GM13977 (cell line): Measurements from ENCODE around the gene RASD1.
"Not testable (repeated sequence)": the region's sequence is repeated elsewhere in the genome, so short reads cannot be mapped to it uniquely, and the experiment has no call there.

ENCODE experiments used
- DNase-seq: peaks from one replicate; pipeline ENCODE4 v3.0.0; 2012; ENCODE audit warnings: low spot score
- CTCF ChIP-seq: IDR thresholded peaks from 2 replicates; pipeline ENCODE4 v1.5.1; 2012; ENCODE audit warnings: mild to moderate bottlenecking, control low read depth; ENCODE audit not compliant: insufficient read depth; ENCODE audit errors: extremely low read depth, missing control alignments
- in situ Hi-C: fragments of 300-500 bp; cut with MboI; formaldehyde crosslinking; loops from one replicate; pipeline ENCODE4 v1.12.0; 2022; ENCODE audit warnings: low sequenced_read_pairs, low pct_unique_long_range_greater_than_20kb, mixed read lengths, inconsistent platforms; ENCODE audit not compliant: unreplicated experiment

RASD1 gene

DNA sequence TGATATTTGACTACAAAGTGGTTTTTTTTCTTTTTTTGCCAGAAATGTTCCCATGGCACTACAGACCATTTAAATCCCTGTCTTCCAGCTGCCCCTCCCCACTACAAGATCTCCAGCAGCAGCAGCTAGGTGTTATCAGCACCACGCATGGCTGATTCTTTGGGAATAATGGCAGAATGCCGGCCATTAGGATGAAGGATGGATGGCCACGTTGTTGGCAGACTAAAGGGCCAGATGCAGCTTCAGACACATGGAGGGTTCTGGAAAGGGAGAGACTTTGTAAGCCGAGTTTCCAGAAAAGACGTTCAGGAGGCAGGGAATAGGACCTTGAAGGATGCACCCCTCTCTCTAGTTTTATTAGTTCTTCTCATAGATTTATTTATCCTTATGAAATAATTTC is 29.7 kb downstream of the RASD1 start:
- in situ Hi-C loops: no loop called here
- no peak for DNase-seq
- no peak for TF ChIP-seq CTCF

GRCh38 chr17:17465878-17466277 is 30.3 kb downstream of the RASD1 start:
- in situ Hi-C loops, DNase-seq: not testable (repeated sequence)

- in situ Hi-C loops: no loop called here
- DNase-seq: no peak
Measured at GRCh38 chr17:17463821-17464220, 32.4 kb downstream of the RASD1 start.

DNA sequence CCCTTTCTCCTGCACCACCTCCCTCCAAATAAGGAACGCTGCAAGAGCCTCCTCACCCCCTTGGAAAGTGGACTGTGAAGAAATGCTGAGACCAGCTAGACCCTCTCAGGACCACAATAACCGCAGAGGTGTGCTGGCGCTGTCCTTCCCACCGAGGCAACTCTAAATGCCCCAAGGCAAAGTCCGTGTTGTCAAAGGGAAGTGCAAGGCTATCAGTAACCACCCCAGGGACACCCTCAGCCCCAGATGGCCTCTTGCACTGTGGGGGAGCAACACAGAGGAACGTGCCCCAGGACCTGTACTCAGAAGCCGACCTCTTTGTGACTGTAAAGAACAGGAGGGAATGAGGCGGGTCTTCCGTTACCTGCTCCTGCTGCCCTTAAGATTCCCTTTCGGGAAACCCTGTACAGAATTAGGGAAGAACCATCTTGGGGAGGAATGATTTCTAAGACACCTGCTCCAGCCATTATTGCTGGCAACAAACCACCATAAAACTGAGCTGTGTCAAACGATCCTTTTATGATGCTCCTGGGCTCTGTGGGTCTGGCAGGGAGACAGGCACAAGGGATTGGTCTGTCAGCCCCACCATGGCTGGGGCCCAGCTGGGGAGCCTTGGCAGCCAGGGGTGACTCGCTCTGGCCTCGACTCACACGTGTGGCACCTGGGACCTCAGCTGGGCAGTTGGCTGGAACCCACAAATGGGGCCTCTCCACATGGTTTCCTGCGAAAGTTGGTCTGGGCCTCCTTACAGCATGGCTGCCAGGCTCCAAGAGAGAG is 34.0 kb downstream of the RASD1 start:
- DNase-seq: no peak
- in situ Hi-C loops: no loop called here
- no peak for TF ChIP-seq CTCF

More at GRCh38 chr17:17463821-17464220, 32.4 kb downstream of the RASD1 start:
- TF ChIP-seq CTCF: no peak

DNA sequence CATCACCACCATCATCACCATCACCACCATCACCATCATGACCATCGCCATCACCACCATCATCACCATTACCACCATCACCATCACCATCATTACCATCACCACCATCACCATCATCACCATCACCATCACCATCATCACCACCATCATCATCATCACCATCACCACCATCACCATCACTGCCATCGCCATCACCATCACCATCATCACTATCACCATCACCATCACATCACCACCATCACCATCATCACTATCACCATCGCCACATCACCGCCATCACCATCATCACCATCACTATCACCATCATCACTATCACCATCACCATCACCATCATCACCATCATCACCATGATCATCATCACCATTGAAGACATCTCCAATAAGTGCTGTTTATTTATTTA is 36.2 kb downstream of the RASD1 start:
- TF ChIP-seq CTCF: no peak
- no peak for DNase-seq
- in situ Hi-C loops: no loop called here

DNA sequence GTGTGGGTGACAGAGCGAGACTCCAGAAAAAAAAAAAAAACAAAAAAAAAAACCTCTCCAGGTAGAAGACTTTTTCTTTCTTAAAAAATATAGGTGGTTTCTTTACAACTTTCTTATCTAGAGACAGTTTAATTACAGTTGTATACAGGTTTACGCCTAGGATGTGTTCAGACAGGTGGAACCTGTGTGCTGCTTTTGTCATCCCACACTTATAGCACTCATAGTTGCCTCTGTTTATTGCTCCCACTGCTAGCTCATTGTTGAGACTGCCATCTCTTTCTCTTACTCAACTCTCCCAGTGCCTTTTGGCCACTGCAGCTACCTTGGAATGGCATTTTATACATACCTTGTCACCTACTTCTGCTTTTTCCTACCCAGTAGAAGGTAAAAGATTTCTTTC is 38.5 kb downstream of the RASD1 start:
- DNase-seq: no peak
- in situ Hi-C loops: no loop called here
- TF ChIP-seq CTCF: no peak

DNA sequence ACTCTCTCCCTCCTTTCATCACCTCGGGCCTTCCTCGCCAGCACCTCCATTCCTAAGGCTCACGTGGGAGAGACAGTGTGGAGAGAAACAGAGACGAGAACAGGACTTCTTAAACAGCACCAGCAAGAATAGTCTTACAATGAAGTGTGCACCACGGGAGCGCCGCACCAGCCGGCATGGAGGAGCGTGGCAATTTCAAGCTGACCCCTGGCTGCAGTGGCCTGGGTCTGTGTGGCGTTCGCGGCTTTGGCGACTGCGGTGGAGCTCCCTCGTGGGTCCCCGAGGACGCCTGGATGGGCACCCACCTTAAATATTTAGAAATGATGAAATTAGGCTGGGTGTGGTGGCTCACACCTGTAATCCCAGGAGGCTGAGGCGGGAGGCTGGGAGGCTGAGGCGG is 39.9 kb downstream of the RASD1 start:
- no peak for DNase-seq
- in situ Hi-C loops: no loop called here
- no peak for TF ChIP-seq CTCF
